ENCODE results near the gene DYNC1LI1. TPM values are rescaled to one million over a fixed set of nuclear protein-coding genes. Genes with fewer than 3 reads are reported as not detected.

DYNC1LI1 gene
- total RNA-seq, 1 donor from 2014 or later, result 53.5 TPM

DNA sequence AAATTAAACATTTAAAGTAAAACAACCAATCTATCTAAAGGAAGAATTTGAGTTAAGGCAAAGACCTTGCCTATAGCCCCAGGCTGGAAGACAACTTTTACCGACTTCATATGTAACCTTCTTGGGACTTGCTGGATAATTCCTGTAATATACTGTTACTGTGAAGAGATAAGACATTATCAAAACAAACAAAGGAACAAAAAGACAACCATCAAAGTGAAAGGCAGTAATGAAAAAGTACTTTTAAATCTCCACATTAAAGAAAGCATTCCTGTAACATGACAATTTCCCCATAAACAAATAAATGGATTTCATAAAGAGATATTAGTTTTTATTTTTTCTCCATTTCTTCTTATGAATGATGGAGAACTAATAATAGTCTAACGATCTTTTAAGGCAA is 70.4 kb downstream of the DYNC1LI1 start:
- intact Hi-C loops (cut with micrococcal nuclease), result no loop called here

DNA sequence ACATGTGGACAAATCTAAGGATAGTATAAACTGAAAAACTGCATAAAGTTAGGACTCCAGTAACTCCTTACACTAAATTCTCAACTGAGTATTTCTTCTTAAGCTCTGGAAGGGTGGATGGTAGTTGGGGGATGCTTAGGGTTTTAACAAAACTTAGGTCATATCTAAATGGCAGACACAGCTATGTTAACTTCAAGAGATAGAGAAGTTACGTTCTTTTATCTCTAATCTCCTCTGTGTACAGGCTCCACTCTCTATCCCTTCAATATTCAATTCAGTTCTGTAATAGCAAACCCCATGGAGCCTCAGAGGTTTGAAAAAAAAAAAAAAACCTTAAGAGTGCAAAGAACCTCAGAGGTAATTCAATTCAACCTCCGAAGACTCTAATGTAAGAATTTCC is 71.1 kb downstream of the DYNC1LI1 start:
- DNase-seq, result no peak
- intact Hi-C loops (cut with micrococcal nuclease), result no loop called here
- no peak for ATAC-seq

More for the DNA sequence above, 70.4 kb downstream of the DYNC1LI1 start:
- no peak for ATAC-seq
- no peak for DNase-seq

DNA sequence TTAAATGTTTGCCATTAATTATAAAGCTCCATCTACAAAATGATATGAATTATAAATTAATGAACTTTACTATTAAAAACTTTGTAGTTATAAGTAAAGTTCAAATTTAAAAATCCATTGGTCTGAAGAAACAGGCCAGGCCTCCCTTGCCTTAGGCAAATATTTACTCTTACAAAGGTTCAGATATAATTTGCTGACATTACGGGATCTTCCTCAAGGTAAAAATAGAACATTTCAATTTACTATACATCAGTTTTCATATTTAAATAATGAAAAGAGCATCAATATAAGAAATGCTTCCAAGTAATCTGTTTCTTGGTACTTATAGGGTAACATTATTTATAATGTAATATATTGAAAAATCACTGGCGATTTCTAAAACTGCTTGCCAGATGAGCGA is 71.7 kb downstream of the DYNC1LI1 start:
- no peak for ATAC-seq
- no peak for DNase-seq
- intact Hi-C loops (cut with micrococcal nuclease), result no loop called here

GRCh38 chr3:32498252-32498651 is 72.4 kb downstream of the DYNC1LI1 start:
- ATAC-seq (no peak), DNase-seq (no peak)
- intact Hi-C loops (cut with micrococcal nuclease), result no loop called here

- intact Hi-C loops (cut with micrococcal nuclease), result no loop called here
- DNase-seq (no peak), ATAC-seq (no peak)
Measured at GRCh38 chr3:32495609-32496008, 75.0 kb downstream of the DYNC1LI1 start.

- intact Hi-C loops (cut with micrococcal nuclease), result no loop called here
- DNase-seq (no peak), ATAC-seq (no peak)
Measured at GRCh38 chr3:32495085-32495484, 75.6 kb downstream of the DYNC1LI1 start.

DNA sequence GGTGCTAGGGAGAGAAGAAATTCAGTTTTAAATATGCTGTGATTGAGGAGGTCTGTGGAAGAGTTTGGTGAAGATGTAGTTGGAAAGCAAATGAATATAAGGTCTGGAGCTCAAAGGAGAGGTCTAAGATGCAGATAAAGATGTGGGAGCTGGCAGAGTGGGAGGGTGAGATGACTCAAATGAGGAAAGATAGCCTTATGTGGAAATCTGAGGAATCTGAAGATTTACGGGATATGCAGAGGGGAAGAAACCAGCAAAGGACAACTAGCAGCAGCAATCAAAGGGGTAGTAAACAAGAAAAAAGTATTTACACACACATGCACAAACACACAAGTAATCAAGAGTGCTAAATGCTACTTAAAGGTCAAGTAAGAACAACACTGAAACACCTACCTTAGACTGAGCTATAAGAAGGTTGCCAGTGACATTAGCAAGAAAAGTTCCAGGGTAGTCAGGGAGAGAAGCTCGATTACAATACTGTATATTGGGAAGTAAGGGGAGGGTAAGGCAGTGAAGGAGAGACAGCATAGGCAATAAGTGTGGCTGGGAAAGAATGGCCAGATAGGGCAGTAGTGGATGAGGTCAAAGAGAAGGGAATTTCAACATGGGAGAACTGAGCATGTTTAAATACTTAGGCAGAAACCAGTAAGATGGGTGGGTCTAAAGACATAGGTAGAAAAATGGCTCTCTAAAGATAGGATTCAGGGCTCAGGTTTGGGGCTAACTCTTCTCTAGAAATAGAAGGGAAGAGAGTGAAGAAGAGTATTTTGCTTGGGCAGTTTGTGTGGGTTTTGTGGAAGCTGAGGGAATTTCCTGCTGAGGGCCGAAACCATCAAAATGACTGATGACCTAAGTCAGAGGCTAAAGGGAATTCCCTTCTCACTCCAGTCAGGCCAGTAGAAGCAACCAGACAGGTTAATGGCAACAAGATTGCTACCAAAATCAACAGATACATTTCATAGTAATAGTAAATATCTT is 76.9 kb downstream of the DYNC1LI1 start:
- no peak for DNase-seq
- no peak for ATAC-seq
- intact Hi-C loops (cut with micrococcal nuclease), result no loop called here

DNA sequence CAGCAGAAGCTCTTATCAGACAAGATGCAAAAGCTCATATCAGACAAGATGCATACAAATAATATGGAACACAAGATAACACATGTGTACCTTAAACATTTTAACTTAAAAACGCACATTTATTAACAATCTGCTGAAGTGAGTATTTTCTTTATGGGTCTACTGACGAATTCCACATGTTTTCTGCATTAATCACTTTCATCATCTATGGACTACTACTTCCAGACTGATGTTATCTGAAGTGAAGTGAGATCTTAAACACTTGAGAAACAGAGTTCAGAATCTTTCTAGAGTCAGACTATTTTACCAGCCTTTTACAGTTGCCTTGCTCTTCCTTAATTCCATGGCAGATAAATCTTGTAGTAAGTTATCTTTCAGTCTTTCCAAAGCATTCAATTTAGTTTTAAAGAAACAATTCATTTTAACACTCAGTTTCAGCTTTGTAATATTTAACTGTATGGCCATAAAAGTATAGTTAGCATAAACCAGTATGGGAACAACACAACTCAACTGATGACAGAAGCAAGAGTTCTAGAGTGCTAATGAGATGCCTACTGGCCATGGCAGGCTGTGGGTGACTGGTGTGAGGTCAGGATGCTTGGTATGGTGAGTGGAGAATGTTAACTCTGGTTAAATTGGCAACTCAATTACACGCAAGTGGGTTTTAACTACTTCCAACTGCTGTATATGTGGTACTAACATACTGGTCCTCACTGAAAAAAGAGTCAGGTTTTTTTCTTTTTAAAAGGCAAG is 77.8 kb downstream of the DYNC1LI1 start:
- intact Hi-C loops (cut with micrococcal nuclease), result no loop called here
- DNase-seq (no peak), ATAC-seq (no peak)

DNA sequence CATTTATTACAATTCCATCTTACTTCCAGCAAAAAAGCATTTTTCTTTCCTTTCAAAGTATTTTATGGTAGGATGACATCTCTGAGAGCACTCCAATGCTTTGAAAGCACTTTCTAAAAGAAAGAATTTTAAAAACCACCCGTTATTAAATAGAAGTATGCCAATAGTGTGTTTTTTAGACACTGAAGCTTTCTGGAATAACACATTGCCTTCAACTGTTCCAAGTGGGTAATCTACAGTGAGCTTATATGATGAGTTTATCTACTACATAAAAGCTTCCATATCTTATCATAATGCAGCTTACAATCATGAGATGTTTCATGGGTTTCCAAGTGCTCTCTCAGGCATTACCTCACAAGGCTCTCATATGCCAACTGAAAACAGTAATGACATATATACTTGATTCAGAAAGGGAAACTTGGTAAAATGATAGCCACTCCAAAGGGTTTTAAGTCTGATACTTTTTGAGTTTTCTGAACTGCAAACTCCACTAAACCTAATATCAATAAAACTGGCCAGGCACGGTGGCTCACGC is 82.1 kb downstream of the DYNC1LI1 start:
- ATAC-seq (no peak), DNase-seq (no peak)
- intact Hi-C loops (cut with micrococcal nuclease), result no loop called here

GRCh38 chr3:32487781-32488473 is 82.7 kb downstream of the DYNC1LI1 start:
- ATAC-seq (no peak), DNase-seq (no peak)
- intact Hi-C loops (cut with micrococcal nuclease), result no loop called here

GRCh38 chr3:32484436-32484835 is 86.2 kb downstream of the DYNC1LI1 start:
- intact Hi-C loops (cut with micrococcal nuclease), result no loop called here
- ATAC-seq (no peak), DNase-seq (no peak)

DNA sequence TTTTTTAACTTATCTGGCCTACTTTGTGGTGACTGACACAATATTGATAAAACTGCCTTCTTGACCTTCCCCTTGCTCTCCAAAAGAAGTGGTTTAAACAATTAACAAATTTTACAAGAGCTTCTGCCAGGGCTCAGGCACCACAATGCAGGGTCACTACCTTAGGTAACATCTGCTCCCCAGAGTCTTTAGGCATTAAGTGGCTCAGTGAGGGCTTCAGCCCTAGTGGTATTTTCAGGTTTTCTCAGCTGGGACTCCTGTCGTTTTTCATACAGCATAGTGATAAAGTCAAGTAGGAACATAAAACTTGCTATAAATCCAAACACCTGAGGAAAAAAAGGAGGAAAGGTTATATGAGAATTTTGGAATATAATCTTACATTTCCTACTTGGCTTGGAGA is 86.9 kb downstream of the DYNC1LI1 start:
- intact Hi-C loops (cut with micrococcal nuclease), result no loop called here
- no peak for DNase-seq
- no peak for ATAC-seq

- DNase-seq (no peak), ATAC-seq (no peak)
- intact Hi-C loops (cut with micrococcal nuclease), result no loop called here
Measured at GRCh38 chr3:32482693-32483092, 88.0 kb downstream of the DYNC1LI1 start.

GRCh38 chr3:32481791-32482631 is 88.6 kb downstream of the DYNC1LI1 start:
- intact Hi-C loops (cut with micrococcal nuclease), result no loop called here
- DNase-seq (no peak), ATAC-seq (no peak)

DNA sequence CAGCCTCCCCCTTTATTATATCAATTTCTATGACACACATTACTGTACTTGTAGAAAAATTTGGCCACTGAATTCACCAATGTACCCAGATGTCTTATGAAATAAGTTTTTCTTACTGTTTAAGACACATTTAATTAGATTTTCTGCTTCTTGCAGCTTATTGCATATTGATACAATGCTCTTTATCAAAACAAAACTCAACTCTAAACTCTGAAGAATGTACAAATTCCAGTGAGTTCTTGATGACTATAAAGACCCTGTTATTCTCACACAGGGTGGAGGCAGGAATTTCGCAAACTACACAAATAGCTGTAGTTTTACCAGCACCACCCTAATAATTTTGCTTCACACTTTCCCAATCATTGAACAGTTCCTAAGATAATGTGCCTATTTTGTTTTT is 90.1 kb downstream of the DYNC1LI1 start:
- intact Hi-C loops (cut with micrococcal nuclease), result no loop called here
- DNase-seq (no peak), ATAC-seq (no peak)

Measured in left ventricle myocardium superior (tissue), 1 donor.